ENCODE measurements around the gene DNAH10. TPM values are rescaled to one million over a fixed set of nuclear protein-coding genes. Genes with fewer than 3 reads are reported as not detected.

Gene DNAH10
- total RNA-seq, 1 donor from 2014 or later: under 0.01 TPM

DNA sequence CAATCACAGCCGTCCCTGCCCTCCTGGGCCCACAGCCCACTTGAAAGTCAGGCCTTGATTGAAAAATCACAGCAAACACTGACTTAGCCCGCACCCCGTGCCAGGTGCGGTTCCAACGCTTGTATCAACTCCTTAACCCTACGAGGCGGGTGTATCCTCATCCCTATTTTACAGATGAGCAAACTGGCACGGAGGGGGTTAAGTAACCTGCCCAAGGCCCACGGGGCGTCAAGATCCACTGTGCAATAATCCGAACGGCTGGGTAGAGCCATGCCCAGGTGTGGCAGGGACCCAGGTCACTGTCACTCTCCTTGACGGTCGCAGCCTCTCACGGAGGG is 583 bp downstream of the DNAH10 start:
- H3K27ac ChIP-seq (ENCODE audit: low read depth, low read length): no peak overlapping the region
- H3K9ac ChIP-seq (ENCODE audit: low read depth in 1 of 3, low read length in 3 of 3): no peak overlapping the region
- H3K9me3 ChIP-seq (ENCODE audit: control insufficient read depth in 3 of 3, low read length in 3 of 3): no peaks in the 10 kb centered on the region
- H3K36me3 ChIP-seq (ENCODE audit: control insufficient read depth in 3 of 3, insufficient read depth in 3 of 3, low read length in 3 of 3): peaks cover 3 to 5% (median 4%) of the 10 kb centered on the region in 3 donors
- peaks cover 18 to 28% (median 22%) of the 10 kb centered on the region in 3 donors for H3K27me3 ChIP-seq (ENCODE audit: control insufficient read depth in 3 of 3, insufficient read depth in 3 of 3, low read length in 3 of 3)
- peaks cover 0 to 4% (median 4%) of the 10 kb centered on the region in 3 donors for H3K4me1 ChIP-seq (ENCODE audit: control insufficient read depth in 3 of 3, insufficient read depth in 3 of 3, low read length in 3 of 3)
- no peak overlapping the region for H3K4me3 ChIP-seq (ENCODE audit: low read length in 3 of 3)

GRCh38 chr12:123763093-123763492 is 992 bp downstream of the DNAH10 start:
- peaks cover 3 to 5% (median 4%) of the 10 kb centered on the region in 3 donors for H3K36me3 ChIP-seq (ENCODE audit: control insufficient read depth in 3 of 3, insufficient read depth in 3 of 3, low read length in 3 of 3)
- H3K27ac ChIP-seq (ENCODE audit: low read depth, low read length): no peak overlapping the region
- no peak overlapping the region for H3K9ac ChIP-seq (ENCODE audit: low read depth in 1 of 3, low read length in 3 of 3)
- peaks cover 18 to 28% (median 22%) of the 10 kb centered on the region in 3 donors for H3K27me3 ChIP-seq (ENCODE audit: control insufficient read depth in 3 of 3, insufficient read depth in 3 of 3, low read length in 3 of 3)
- H3K9me3 ChIP-seq (ENCODE audit: control insufficient read depth in 3 of 3, low read length in 3 of 3): no peaks in the 10 kb centered on the region
- H3K4me3 ChIP-seq (ENCODE audit: low read length in 3 of 3): no peak overlapping the region
- H3K4me1 ChIP-seq (ENCODE audit: control insufficient read depth in 3 of 3, insufficient read depth in 3 of 3, low read length in 3 of 3): peaks cover 0 to 4% (median 4%) of the 10 kb centered on the region in 3 donors

DNA sequence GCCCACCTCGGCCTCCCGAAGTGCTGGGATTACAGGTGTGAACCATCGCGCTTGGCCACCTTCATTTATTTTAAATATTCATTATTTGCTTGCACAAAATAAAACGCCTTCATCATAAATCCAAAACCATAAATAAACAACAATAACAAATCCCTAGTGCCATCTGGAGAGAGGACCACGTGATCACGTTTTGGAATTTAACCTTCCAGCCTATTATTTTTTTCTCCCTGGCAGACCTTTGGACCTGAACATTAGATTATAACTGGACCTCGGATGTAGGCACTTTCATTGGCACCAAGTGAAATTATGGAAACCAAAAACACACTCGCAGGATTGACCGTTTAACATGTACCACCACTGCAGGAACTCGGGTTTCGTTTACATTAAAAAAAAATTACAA is 2.0 kb downstream of the DNAH10 start:
- Histone ChIP-seq H3K27me3 (ENCODE audit: control insufficient read depth in 3 of 3, insufficient read depth in 3 of 3, low read length in 3 of 3) (peaks cover 18 to 28% (median 22%) of the 10 kb centered on the region in 3 donors), H3K4me1 (ENCODE audit: control insufficient read depth in 3 of 3, insufficient read depth in 3 of 3, low read length in 3 of 3) (peaks cover 0 to 4% (median 4%) of the 10 kb centered on the region in 3 donors), H3K36me3 (ENCODE audit: control insufficient read depth in 3 of 3, insufficient read depth in 3 of 3, low read length in 3 of 3) (peaks cover 3 to 5% (median 4%) of the 10 kb centered on the region in 3 donors), H3K4me3 (ENCODE audit: low read length in 3 of 3) (no peak overlapping the region), H3K27ac (ENCODE audit: low read depth, low read length) (no peak overlapping the region), H3K9ac (ENCODE audit: low read depth in 1 of 3, low read length in 3 of 3) (no peak overlapping the region), H3K9me3 (ENCODE audit: control insufficient read depth in 3 of 3, low read length in 3 of 3) (no peaks in the 10 kb centered on the region)

GRCh38 chr12:123765504-123766035 is 3.5 kb downstream of the DNAH10 start:
- Histone ChIP-seq H3K9me3 (ENCODE audit: control insufficient read depth in 3 of 3, low read length in 3 of 3) (no peaks in the 10 kb centered on the region), H3K27ac (ENCODE audit: low read depth, low read length) (no peak overlapping the region), H3K4me3 (ENCODE audit: low read length in 3 of 3) (no peak overlapping the region), H3K4me1 (ENCODE audit: control insufficient read depth in 3 of 3, insufficient read depth in 3 of 3, low read length in 3 of 3) (peaks cover 0 to 4% (median 4%) of the 10 kb centered on the region in 3 donors), H3K27me3 (ENCODE audit: control insufficient read depth in 3 of 3, insufficient read depth in 3 of 3, low read length in 3 of 3) (peaks cover 18 to 22% (median 19%) of the 10 kb centered on the region in 3 donors), H3K9ac (ENCODE audit: low read depth in 1 of 3, low read length in 3 of 3) (no peak overlapping the region), H3K36me3 (ENCODE audit: control insufficient read depth in 3 of 3, insufficient read depth in 3 of 3, low read length in 3 of 3) (peaks cover 0 to under 1% (median 0%) of the 10 kb centered on the region in 3 donors)

GRCh38 chr12:123767613-123768012 is 5.5 kb downstream of the DNAH10 start:
- H3K9ac ChIP-seq (ENCODE audit: low read depth in 1 of 3, low read length in 3 of 3): no peak overlapping the region
- H3K27me3 ChIP-seq (ENCODE audit: control insufficient read depth in 3 of 3, insufficient read depth in 3 of 3, low read length in 3 of 3): peaks cover 8 to 12% (median 10%) of the 10 kb centered on the region in 3 donors
- no peak overlapping the region for H3K27ac ChIP-seq (ENCODE audit: low read depth, low read length)
- H3K4me1 ChIP-seq (ENCODE audit: control insufficient read depth in 3 of 3, insufficient read depth in 3 of 3, low read length in 3 of 3): peaks cover 0 to under 1% (median 0%) of the 10 kb centered on the region in 3 donors
- no peaks in the 10 kb centered on the region for H3K9me3 ChIP-seq (ENCODE audit: control insufficient read depth in 3 of 3, low read length in 3 of 3)
- H3K36me3 ChIP-seq (ENCODE audit: control insufficient read depth in 3 of 3, insufficient read depth in 3 of 3, low read length in 3 of 3): no peaks in the 10 kb centered on the region
- H3K4me3 ChIP-seq (ENCODE audit: low read length in 3 of 3): no peak overlapping the region

DNA sequence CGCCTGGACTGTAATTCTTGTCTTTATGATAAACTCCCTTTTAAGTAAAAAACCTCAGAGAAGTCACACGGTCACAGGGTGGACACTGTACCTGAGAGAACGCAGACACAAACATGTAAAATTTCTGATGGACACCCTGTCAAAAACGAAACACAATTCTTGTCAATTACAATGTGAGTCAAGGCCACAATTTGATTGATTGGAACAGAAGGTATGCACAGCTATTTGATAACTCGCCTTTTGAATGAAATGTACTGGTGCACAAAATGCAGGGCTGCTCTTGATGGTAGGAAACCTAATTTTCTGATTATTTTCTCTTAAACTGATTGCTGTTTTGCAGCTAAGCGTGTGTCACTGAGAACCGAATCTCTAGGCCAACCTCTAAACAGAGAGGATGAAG is 9.2 kb downstream of the DNAH10 start:
- Histone ChIP-seq H3K4me3 (ENCODE audit: low read length in 3 of 3) (no peak overlapping the region), H3K27ac (ENCODE audit: low read depth, low read length) (no peak overlapping the region), H3K27me3 (ENCODE audit: control insufficient read depth in 3 of 3, insufficient read depth in 3 of 3, low read length in 3 of 3) (peaks cover 0 to 4% (median 0%) of the 10 kb centered on the region in 3 donors), H3K4me1 (ENCODE audit: control insufficient read depth in 3 of 3, insufficient read depth in 3 of 3, low read length in 3 of 3) (no peaks in the 10 kb centered on the region), H3K36me3 (ENCODE audit: control insufficient read depth in 3 of 3, insufficient read depth in 3 of 3, low read length in 3 of 3) (no peaks in the 10 kb centered on the region), H3K9me3 (ENCODE audit: control insufficient read depth in 3 of 3, low read length in 3 of 3) (no peaks in the 10 kb centered on the region), H3K9ac (ENCODE audit: low read depth in 1 of 3, low read length in 3 of 3) (no peak overlapping the region)

GRCh38 chr12:123772074-123772473 is 10.0 kb downstream of the DNAH10 start:
- Histone ChIP-seq H3K27me3 (ENCODE audit: control insufficient read depth in 3 of 3, insufficient read depth in 3 of 3, low read length in 3 of 3) (peaks cover 0 to 4% (median 0%) of the 10 kb centered on the region in 3 donors), H3K4me1 (ENCODE audit: control insufficient read depth in 3 of 3, insufficient read depth in 3 of 3, low read length in 3 of 3) (no peaks in the 10 kb centered on the region), H3K4me3 (ENCODE audit: low read length in 3 of 3) (no peak overlapping the region), H3K36me3 (ENCODE audit: control insufficient read depth in 3 of 3, insufficient read depth in 3 of 3, low read length in 3 of 3) (no peaks in the 10 kb centered on the region), H3K9me3 (ENCODE audit: control insufficient read depth in 3 of 3, low read length in 3 of 3) (no peaks in the 10 kb centered on the region), H3K27ac (ENCODE audit: low read depth, low read length) (no peak overlapping the region), H3K9ac (ENCODE audit: low read depth in 1 of 3, low read length in 3 of 3) (no peak overlapping the region)

DNA sequence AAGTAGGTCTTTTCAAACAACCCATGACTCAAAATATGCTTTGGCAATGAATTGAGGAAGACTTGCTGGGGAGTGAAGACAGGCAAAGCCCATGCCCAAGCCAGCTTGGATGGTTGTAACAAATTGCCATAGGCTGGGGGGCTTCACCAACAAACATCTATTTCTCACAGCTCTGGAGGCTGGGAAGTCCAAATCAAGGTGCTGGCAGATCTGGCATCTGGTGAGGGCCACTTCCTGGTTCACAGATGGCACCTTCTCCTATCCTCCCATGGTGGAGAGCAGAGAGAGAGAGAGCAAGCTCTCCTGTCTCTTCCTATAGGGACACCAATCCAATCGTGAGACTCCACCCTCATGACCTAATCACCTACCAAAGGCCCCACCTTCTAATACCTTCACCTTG is 11.3 kb downstream of the DNAH10 start:
- H3K27me3 ChIP-seq (ENCODE audit: control insufficient read depth in 3 of 3, insufficient read depth in 3 of 3, low read length in 3 of 3): peaks cover 0 to 4% (median 0%) of the 10 kb centered on the region in 3 donors
- no peaks in the 10 kb centered on the region for H3K4me1 ChIP-seq (ENCODE audit: control insufficient read depth in 3 of 3, insufficient read depth in 3 of 3, low read length in 3 of 3)
- no peak overlapping the region for H3K27ac ChIP-seq (ENCODE audit: low read depth, low read length)
- no peak overlapping the region for H3K9ac ChIP-seq (ENCODE audit: low read depth in 1 of 3, low read length in 3 of 3)
- H3K9me3 ChIP-seq (ENCODE audit: control insufficient read depth in 3 of 3, low read length in 3 of 3): no peaks in the 10 kb centered on the region
- no peaks in the 10 kb centered on the region for H3K36me3 ChIP-seq (ENCODE audit: control insufficient read depth in 3 of 3, insufficient read depth in 3 of 3, low read length in 3 of 3)
- no peak overlapping the region for H3K4me3 ChIP-seq (ENCODE audit: low read length in 3 of 3)

GRCh38 chr12:123779551-123779950 is 17.4 kb downstream of the DNAH10 start:
- Histone ChIP-seq H3K27ac (ENCODE audit: low read depth, low read length) (no peak overlapping the region), H3K9me3 (ENCODE audit: control insufficient read depth in 3 of 3, low read length in 3 of 3) (peaks cover 0 to 4% (median 0%) of the 10 kb centered on the region in 3 donors), H3K4me3 (ENCODE audit: low read length in 3 of 3) (no peak overlapping the region), H3K9ac (ENCODE audit: low read depth in 1 of 3, low read length in 3 of 3) (no peak overlapping the region), H3K36me3 (ENCODE audit: control insufficient read depth in 3 of 3, insufficient read depth in 3 of 3, low read length in 3 of 3) (no peaks in the 10 kb centered on the region), H3K27me3 (ENCODE audit: control insufficient read depth in 3 of 3, insufficient read depth in 3 of 3, low read length in 3 of 3) (no peaks in the 10 kb centered on the region), H3K4me1 (ENCODE audit: control insufficient read depth in 3 of 3, insufficient read depth in 3 of 3, low read length in 3 of 3) (no peaks in the 10 kb centered on the region)

DNA sequence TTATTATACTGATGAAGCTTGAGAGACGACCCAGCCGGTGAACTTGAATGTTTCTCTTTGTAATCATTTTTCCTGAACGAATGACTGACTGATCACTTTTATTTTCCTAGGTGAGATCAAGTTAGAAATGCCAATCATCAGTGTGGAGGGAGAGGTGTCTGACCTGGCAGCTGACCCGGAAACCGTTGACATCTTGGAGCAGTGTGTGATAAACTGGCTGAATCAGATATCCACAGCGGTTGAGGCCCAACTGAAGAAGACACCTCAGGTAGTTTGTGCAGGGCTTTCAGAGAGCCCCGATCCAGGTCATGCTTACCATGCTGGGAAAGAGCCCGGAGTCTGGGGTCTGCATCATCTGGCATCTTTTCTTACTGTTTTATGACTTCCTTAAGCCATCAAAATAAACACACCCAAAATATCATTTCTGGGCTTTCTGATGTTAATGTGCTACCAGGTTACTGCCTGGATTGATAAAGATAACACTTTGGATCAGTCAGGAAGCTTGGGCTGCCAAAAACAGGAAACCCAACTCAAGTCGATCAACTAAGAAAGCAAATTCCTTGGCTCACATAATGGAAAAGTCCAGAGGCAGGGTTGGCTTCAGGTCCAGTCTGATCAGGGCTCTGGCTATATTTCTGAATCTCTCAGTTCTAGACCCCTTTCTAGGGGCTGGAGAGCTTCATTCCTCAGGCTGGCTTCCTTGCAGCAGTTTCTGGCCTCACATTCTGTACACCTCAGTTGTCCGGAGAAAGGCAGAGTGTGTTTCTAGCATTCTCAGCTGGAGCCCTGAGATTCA is 21.1 kb downstream of the DNAH10 start:
- no peaks in the 10 kb centered on the region for H3K4me1 ChIP-seq (ENCODE audit: control insufficient read depth in 3 of 3, insufficient read depth in 3 of 3, low read length in 3 of 3)
- H3K27me3 ChIP-seq (ENCODE audit: control insufficient read depth in 3 of 3, insufficient read depth in 3 of 3, low read length in 3 of 3): no peaks in the 10 kb centered on the region
- H3K36me3 ChIP-seq (ENCODE audit: control insufficient read depth in 3 of 3, insufficient read depth in 3 of 3, low read length in 3 of 3): no peaks in the 10 kb centered on the region
- peaks cover 0 to 4% (median 0%) of the 10 kb centered on the region in 3 donors for H3K9me3 ChIP-seq (ENCODE audit: control insufficient read depth in 3 of 3, low read length in 3 of 3)
- no peak overlapping the region for H3K4me3 ChIP-seq (ENCODE audit: low read length in 3 of 3)
- no peak overlapping the region for H3K27ac ChIP-seq (ENCODE audit: low read depth, low read length)
- no peak overlapping the region for H3K9ac ChIP-seq (ENCODE audit: low read depth in 1 of 3, low read length in 3 of 3)
